ENCODE measurements around the gene SP140.

GRCh38 chr2:230178546-230179485 lies 46.7 kb upstream of the SP140 start:
- TF ChIP-seq CTCF (IDR thresholded peaks at IDR 0.05): no peak
- TF ChIP-seq POLR2A (IDR thresholded peaks at IDR 0.05): no peak

All from suprapubic skin (tissue), 3 donors.